Activated CD4-positive, alpha-beta T cell treated with anti-CD3 and anti-CD28 coated beads, Interleukin-2, amount 50 U/mL, for 1 hour (primary cell): ENCODE measurements around the gene RBMS2.
A peak's percentile ranks its signal among the peaks of the same experiment; 100 is the strongest.

ENCODE experiments used
- DNase-seq: peaks from one replicate; pipeline ENCODE4 v3.0.0-alpha.2; 2020

Gene RBMS2

DNA sequence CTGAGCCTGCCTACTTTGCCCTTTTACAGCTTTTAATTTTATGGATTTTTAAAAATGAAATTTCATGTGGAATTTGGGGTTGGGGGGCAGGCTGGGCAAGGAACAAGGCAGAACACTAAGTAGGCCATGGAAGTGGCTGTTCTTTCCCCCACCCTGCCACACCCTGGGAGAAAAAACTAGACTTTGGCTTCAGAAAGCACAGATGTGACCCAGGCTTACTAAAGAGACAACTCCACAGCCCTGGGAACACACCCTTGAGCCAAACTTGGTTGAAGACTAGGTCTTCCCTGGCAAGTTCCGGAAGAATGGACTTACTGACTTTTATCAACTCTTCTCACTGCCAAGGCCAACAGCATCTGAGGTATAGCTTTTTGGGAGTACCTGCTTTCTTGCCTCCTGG lies 68.2 kb downstream of the RBMS2 start:
- no peak for DNase-seq

DNA sequence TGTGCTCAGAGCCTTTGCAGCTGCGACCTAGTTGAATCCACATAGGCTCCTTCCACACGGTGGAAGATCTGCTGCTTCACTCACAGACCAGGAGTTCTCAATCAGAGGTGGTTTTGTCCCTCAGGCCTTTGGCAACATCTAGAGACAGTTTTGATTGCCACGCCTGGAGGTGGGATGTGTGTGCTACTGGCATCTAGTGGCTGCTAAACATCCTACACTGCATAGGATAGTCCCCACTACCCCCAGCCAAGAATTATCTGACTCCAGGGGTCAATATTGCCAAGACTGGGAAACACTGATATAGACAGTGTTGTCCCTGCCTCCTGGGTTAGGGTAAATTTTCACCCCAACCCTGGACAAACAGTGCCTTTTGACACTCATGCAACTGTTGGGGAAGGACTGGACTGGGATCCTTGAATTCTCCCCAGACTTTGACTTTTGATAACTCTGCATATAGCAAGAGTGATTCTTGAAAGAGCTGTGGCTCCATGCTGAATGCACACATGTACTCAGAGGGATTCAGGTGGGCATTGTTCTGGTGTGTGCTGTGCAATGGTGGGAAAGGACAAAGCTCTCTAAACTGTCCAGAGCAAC lies 68.7 kb downstream of the RBMS2 start:
- DNase-seq, result no peak

DNA sequence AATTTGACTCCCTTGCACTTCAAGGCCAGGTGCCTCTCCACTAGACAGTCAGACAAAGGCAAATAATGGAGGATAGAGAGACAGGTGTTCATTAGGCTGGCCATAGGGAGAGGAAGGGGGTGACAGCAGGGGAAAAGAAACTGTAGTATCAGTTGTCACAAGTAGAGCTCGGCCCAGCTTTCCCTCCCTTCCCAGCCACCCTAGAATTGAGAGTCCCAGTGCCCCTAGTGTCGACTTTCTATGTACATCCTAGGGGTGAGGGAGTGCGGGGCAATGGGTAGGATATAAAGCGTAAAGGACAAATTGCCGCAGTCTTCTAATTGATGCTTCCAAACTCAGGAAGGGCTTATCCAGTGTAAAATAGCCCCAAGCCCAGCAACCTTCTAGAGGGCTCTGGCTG lies 69.5 kb downstream of the RBMS2 start:
- no peak for DNase-seq

DNA sequence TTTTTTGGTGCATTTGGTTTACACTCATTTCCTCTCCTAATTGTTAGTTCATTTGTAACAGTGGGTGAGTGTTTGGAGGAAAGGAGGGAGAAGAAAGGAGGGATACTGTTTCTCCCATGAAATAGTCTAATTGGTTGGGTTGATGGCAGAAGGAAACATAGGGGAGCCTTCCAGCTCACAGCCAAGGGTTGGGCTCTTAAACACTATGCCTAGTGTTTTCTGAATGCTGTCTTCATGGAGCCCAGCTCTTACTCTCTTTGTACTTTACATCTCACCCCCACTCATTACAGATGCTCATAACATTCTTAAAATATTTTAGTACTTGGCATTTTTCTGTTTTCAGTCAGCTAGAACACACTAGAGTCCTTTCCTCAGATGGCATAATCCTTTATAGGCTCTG lies 70.3 kb downstream of the RBMS2 start:
- DNase-seq, result no peak

DNA sequence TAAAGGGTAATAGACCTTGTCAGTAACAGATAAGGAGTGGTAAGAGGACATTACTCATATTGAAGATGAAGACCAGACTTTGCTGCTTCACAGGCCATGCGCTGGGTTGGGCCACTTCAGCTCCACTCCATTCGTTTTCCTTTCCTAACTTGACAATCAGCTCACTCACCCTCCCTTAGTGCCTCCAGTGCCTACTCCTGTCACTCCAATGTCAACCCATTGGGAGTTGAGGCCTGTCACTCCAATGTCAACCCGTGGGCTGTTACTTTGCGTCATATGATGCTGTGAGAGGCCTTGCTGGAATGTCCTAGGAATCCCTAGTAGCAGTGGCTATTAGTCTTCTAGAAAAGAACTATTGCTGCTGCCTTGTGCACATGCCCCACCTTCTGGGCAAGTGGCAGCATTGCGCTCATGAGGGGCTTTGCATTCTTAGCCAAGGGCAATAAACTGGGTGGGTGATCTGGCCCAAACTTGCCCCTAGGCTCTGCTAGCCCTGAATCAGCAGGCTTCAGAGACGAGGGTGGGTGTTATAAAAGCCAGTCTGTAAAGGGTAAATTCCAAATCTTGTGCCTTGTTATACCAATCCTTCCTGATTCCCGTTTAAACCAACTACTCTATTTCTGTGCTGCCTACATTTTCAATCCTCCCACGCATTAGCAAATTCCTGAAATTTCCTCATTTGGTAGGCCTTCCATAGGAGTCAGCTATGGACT lies 72.4 kb downstream of the RBMS2 start:
- DNase-seq, result peak; percentile 59

DNA sequence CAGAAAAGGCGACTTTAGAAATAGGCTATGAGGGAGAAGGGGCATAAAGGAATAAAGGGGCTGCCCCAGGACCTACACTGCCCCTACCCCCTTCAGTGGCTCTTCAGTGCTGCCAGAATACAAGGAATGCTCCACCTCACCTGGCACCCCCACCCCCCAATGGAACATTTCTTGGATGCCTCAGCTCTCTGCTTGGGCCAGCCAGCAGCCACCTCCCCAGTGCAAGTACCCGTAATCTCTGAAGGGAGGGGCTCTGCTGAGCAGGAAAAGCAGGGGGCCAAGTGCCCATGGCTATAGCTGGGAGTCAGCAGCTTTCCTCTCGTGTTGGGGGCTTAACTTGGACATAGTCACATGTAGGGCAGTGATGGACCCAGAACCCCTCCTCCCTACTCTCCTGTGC lies 75.2 kb downstream of the RBMS2 start:
- DNase-seq, result no peak

DNA sequence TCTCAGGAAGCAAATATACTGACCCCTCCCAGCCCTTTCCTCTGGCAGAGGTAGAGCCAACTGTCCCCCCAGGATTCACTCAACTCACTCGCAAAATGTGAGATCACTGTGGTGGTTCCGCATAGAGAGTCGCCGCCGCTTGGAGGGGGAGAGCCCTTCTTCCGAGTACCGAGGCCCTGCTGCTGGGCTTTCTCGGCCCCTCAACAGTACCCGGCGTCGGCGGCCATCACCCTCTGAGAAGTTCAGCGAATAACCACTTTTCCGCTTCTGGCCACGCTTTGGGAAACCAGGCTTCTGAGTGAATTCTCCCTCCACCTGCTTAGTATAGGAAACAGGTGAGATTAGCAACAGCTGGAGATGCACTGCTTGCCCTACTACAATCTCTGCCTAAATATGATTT lies 77.4 kb downstream of the RBMS2 start:
- DNase-seq, result no peak

DNA sequence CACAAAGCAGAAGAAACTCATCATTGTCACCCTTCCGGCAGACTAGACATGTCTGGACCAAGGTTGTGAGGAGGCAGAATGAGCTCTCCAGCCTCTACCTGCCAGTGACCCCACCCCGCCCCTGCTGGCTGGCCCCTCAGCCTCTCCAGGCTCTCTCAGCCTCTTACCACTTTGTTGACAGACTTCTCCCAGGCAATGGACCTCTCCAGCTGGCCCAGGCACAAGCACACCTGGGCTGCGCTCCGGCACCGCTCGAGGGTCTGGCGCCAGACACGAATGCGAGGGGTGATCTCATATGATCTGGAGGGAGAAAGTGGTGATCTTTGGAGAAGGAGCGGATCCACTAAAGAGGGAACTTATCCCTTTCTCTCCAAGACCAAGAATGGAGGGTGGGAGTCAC lies 78.2 kb downstream of the RBMS2 start:
- DNase-seq, result no peak

DNA sequence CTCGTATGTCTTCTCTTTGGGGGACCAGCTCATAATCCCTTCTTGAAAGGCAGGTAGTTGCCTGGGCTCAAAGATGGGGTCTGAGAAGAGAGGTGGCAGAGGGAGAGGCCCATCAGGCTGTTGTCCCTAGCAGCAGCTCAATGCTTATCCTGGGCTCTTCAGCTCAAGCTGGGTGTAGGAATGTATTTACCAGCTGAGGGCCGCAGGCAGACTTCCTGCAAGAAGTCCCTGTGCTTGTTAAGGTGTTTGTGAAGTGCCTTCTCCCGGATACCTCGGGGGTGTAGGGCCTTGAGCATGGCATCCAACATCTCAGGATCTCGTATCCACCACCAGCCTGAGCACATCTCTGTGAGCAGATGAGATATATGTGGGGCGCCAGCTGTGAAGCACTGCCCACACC lies 79.1 kb downstream of the RBMS2 start:
- no peak for DNase-seq

DNA sequence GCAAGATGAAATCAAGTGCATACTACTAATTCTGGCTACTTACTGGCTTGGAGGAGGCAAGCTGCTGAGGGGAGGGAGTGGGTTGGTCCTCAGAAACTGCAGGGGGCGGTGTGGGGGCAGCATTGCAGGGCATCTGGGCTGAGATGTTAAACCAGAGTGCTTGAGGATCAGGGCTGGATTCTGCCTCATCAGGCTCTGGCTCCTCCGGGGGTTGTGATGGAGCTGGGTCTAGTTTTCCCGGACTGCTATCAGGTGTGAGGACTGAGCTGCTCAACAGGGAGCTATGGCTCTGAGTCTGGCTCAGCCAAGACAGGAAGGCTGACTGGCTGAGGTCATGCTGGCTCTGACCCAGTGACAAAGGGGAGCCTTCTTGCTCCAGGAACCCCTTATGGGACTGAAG lies 79.9 kb downstream of the RBMS2 start:
- DNase-seq, result peak; percentile 39

DNA sequence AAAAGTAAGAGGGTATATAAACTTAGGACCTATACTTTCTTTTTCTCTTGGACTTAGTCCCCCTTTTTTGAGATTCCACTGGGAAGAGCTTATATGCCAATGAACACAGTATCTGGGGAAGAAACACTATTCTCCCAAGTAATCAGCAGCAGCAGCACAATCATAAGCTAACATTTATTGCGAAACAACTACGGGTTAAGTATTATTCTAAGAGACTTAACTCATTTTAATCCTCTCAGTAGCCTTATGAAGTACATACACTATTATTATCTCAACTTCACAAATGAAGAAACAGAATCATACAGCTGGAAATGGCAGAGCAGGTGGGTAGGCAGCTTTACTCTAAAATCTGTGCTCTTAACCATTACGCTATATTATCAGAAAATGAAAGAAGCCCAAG lies 80.6 kb downstream of the RBMS2 start:
- DNase-seq, result no peak

DNA sequence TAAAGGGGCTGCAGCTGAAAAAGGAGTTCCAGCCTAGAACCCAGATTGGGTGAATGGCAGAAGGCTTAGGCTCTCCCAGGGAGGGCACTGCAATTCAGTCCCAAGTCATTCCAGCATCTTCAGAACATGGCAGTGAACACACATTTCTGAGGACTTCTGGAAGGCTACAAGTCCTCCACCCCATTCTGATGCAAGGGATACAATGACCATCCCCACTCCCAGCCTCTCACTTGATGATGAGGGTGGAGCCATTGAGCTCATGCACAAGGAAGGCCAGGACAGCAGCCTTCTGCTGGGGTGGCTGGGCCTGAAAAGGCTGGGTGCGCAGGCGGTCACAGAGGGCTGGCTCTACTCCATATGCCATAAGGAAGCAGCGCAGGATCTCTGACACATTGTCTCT lies 82.7 kb downstream of the RBMS2 start:
- DNase-seq, result no peak

DNA sequence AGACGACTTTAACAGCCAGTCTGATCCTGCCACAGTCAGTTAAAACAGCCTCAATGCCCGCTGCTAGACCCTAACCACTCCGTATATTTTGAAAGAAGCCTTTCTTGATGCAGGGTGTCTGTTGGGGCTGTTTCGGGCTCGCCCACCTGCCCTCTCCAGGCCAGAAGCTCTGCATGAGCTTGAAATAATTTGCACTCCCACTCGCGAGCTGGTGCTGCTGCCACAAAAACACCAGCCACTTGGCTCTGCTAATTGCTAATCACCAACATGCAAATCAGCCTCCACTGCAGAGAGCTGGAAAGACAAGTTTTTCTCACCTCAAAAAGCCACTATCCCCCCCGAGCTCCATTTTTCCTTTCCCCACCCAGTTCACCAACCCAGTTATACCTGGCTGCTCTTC lies 93.0 kb downstream of the RBMS2 start:
- no peak for DNase-seq

DNA sequence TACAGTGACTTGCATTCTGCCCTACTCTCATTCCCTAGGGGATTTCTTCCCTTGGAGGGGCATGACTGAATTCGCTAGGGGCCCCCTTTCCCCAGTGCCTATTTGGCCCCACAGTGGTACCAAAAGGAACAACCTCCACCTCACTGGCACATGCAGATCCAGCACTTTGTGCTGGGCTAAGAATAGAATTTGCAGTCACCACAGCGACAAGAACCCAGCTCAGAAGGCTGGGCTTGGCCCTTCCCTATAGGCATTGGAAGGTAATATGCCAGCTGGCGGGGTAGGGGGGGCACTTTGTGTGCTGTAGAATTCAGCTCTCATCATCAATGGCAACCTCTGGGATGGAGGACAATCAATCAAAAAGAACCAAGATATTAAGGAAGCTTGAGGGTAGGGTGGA lies 94.6 kb downstream of the RBMS2 start:
- DNase-seq, result no peak

DNA sequence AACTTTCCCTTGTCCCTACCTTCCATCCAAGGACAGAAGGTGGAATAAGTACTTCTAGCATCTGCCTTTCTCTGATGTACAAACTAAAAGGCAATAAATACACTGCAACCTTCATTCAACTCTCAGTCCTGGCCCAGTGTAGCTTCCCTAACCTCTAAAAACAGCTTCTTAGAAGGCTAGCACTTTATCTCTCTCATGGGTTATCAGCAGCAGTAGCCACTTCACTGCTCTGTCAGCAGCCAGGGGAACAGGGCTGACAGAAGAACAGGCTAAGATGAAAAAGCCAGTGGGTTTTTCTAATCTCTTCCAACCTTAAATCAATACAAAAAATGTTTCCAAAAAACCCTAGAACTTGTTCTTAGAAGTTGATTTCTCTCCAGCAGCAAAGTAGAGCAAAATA lies 95.3 kb downstream of the RBMS2 start:
- no peak for DNase-seq

DNA sequence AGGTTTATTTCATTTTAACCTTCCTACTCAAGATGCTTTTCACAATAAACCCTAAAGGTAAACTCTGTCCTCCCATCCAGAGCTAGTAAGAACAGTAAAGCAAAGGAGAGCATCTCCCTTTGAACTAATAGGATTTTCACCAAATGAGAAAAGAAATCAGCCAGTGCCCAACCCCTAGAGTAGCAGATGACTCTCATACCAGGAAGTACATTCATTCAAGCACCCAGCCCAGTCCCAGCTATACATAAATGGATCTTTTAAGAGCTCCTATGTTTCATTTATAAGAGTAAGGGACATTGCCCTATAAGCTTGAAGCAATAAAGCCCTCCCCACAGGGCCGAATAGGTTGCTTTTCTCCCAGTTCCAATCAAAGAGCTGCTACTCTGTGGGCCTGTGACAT lies 100.9 kb downstream of the RBMS2 start:
- DNase-seq, result no peak

DNA sequence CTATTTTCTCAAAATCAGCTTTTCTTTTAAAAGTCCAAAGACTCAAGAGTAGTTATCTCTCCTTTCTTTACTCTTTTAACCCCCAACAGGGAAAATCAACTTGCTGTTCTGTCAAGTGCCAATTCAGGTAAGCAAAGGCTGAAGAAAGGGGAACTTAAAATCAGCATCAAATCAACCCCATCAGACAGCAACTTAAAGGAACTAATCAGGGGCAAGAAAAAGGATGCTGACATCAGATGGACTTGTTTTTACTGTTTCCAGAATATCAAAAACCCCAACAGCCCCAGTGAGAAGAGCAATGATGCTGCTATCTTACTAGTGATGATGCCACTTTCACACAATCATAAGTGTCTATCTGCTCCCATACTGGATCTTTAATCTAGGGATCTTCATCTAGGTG lies 105.1 kb downstream of the RBMS2 start:
- DNase-seq, result no peak

DNA sequence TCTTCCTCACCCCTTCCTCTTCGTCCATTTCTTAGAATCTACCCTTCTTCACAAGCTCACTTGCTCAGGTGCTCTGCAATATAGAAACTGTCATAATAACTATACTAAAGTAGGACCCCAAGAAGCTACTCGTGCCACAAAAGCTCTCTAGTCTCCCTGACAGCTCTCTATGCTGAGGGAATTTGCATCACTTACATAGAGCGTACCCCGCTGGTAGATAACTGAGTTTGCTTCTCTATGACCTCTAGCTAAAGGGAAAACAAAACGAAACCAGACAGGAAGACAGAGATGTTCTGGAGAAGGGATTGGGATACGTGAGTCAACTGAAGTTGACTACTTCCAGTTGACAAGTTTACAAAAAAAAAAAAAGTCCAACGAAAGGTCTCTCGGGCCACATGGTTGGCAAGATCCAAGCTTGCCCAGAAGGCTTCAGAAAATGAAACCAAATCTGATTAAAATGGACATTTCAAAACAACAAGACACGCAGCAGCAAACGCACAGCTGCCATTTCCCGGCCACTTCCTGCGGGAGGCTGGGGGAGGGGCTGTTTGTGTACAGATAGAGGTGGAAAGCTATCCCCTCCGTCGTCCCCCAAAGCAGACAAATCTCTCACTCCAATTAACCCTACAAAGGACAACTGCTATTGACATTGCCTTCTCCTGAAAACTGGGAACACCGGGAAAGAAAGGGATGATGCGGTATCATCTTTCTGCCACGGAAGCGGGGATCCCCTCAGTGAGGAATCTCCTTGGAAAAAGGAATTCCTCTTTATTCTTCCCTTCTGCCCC lies 107.2 kb downstream of the RBMS2 start:
- DNase-seq, result peak; percentile 60

DNA sequence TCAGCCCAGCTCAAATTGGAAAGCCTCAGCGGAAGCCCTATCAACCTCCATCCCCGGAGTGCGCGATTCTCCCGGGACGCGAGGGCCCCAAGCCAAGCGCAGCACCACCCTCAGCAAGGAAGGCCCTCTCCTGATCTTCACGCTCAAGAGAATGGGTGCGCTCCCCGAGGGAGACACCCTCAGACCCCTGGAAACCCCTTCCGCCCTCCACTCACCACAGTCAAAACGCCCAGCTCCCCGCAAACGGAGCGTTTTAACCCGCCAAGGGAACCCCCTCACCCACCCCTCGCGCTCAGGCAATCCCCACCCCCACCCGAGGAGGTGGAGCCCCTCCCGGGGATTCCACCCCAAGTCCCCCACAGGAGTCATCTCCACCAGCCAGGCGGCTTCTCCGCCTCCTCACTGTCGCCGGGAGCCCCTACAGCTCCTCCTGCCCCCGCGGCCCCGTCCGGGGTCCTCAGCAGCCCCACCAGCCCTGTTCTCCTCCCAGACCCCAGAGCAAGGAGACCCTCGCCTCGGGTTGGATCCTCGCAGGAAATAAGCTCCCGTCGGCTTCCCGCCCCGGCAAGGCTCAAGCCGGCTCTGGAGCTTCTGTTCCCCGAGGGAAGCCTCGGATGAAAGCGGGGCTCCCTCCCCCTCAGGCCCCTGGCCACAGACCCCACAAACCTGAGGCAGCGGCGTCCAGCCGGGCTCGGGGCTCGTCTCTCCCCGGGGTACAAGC lies 108.0 kb downstream of the RBMS2 start:
- peak; percentile 37 for DNase-seq

DNA sequence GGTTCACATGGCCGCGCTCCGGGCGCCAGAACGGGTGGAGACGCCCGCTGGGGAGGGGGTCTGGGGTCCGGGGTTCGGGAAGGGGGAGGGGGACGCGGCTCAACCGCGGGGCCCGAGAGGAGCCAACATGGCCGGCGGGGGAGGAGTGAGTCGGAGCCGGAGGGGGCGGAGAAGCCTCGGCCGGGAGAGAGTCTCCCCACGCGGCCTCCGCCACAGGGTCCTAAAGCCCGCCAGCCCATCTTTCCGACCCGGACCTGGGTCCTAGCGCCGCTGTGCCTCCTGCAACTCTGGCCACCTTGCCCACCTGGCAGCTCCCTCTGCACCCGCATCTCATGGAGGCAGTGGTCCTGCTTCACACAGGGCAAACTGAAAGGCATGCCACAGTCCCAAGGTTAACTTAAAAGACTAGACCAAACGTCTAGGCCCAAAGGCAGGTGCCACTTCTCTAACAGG lies 108.6 kb downstream of the RBMS2 start, which contains the start of gene BAZ2A:
TSS of gene BAZ2A (minus strand) at position 147 of the 453 bp plus-strand sequence. CDS start 12,796 bp downstream, outside the sequence.
- DNase-seq, result peak; percentile 81

DNA sequence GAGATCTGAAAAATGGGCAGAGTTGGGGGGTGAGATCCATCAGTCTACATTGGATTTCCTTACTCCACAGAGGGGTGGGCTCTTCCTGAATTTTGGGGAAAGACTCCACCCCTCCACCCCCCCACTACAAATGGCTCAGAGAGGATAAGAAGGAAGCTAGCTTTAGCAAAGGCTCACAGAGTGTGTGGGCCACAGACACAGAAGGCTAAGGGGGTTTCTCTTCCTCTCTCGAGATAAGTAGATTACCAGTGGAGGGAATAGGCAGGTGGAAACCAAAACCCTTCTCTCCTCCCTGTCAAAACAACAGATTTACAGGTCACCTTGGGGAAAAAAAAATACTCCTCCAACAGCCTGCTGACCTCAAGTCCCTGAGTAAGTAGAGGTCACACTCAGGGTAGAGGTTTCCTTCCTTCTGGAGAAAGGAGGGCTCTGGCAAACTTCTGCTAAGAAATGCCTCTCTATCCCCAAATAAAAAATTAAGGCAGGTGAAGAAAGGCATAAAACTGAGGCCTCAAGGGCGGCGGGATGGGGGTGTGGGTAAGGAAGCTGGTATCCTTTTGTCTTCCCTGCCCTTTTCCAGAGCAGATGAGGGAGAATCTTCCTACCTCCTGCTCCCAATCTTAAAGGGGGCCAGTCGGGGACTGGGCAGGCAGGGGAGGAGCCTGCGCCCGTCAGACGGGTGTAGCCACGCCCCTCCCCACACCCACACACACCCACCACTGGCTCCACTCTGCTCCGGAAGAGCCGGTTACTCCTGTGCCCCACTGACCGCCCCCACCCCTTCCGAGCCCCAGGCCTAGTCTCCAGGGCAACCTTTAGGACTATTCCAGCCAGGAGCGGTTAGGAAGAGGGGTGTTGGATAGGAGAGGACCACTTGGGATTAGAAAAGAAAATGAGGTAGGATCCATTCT lies 110.4 kb downstream of the RBMS2 start:
- DNase-seq, result peak; percentile 38
